ENCODE data around the gene VWA8. TPM values are rescaled to one million over a fixed set of nuclear protein-coding genes. Genes with fewer than 3 reads are reported as not detected.
"Not testable (repeated sequence)": the region's sequence is repeated elsewhere in the genome, so short reads cannot be mapped to it uniquely, and the experiment has no call there.

Gene VWA8
- total RNA-seq, 1 donor = 33.2 TPM

DNA sequence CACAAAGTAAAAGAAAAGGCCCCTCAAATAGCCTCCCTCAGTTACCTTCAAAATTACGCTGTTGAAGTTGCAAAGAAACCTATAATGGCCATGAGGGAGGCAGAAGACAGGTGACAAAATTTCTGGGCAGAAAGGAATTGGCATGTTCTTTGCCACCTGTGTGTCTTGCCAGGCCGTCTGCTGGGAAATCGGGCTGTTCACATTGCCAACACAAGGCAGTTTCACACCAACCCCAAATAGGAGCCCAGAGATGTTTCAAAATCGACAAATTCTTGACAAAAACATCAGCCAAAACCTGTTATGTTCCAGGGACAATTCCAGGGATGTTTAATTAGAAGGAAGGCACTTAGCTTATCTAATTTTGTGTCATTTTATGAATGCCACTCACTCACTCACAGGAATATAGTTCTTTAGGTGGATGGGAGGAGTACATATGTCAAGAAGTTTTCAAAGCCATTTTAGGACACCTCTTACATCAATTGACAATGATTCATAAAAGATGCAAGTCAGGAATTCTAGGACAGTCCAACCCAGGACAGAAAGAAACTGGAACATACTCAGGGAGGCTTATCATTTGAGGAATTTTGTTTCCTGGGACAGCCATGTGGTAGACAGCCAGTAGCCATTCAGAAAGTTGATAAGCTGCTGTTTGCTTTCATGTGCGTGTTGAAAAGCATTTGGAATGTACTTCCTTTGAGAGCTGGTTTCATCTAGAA is 339.0 kb downstream of the VWA8 start:
- TF ChIP-seq, protein P1, sequence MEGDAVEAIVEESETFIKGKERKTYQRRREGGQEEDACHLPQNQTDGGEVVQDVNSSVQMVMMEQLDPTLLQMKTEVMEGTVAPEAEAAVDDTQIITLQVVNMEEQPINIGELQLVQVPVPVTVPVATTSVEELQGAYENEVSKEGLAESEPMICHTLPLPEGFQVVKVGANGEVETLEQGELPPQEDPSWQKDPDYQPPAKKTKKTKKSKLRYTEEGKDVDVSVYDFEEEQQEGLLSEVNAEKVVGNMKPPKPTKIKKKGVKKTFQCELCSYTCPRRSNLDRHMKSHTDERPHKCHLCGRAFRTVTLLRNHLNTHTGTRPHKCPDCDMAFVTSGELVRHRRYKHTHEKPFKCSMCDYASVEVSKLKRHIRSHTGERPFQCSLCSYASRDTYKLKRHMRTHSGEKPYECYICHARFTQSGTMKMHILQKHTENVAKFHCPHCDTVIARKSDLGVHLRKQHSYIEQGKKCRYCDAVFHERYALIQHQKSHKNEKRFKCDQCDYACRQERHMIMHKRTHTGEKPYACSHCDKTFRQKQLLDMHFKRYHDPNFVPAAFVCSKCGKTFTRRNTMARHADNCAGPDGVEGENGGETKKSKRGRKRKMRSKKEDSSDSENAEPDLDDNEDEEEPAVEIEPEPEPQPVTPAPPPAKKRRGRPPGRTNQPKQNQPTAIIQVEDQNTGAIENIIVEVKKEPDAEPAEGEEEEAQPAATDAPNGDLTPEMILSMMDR (IDR thresholded peaks at IDR 0.05; ENCODE audit: insufficient read depth, low read depth, low read length) = no peak
- no peak overlapping the region for H3K4me3 ChIP-seq (ENCODE audit: low read depth, low read length)
- DNase-seq (ENCODE audit: low read depth) = peak; percentile 85

DNA sequence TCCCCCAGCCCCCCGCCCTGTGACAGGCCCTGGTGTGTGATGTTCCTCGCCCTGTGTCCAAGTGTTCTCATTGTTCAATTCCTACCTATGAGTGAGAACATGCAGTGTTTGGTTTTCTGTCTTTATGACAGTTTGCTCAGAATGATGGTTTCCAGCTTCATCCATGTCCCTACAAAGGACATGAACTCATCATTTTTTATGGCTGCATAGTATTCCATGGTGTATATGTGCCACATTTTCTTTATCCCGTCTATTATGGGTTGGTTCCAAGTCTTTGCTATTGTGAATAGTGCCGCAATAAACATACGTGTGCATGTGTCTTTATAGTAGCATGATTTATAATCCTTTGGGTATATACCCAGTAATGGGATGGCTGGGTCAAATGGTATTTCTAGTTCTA is 343.3 kb downstream of the VWA8 start:
- not testable (repeated sequence) for DNase-seq (ENCODE audit: low read depth); H3K4me3 ChIP-seq (ENCODE audit: low read depth, low read length)

DNA sequence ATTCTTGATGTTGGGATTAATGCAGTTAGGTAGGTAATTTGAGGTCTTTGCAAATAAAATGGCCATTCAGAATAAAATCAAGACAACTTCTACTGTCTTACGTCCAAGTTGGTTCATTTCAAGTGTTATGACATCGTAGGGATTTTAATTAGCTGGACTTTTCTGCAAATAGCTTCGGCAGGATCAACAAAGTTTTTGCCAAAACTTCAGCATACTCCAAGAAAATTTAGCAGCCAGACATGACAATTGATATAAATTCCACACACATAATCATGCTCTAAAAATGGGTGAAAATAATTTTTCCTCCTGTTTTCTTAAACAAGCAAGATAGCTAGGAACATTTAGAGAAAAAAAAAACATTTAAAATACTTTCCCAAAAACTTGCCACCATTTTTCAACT is 344.8 kb downstream of the VWA8 start:
- TF ChIP-seq, protein P1 (IDR thresholded peaks at IDR 0.05; ENCODE audit: insufficient read depth, low read depth, low read length) = no peak
- no peak overlapping the region for H3K4me3 ChIP-seq (ENCODE audit: low read depth, low read length)
- DNase-seq (ENCODE audit: low read depth) = no peak

DNA sequence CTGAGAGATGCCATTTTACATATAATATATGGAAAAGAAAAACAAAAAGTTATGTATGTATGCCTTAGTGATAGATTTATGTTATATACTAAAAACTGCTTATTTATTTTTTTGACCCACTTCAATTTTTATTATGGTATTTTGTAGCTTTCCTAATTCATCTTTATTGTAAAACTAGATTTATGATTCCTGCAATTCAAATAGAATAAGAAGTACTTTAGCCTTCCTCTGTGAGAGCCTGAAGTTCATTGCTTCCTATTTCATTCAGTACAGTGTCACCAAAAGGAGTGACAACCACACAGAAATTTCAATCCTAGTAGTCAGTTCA is 345.4 kb downstream of the VWA8 start:
- TF ChIP-seq, protein P1 (IDR thresholded peaks at IDR 0.05; ENCODE audit: insufficient read depth, low read depth, low read length) = no peak
- no peak for DNase-seq (ENCODE audit: low read depth)
- no peak overlapping the region for H3K4me3 ChIP-seq (ENCODE audit: low read depth, low read length)

DNA sequence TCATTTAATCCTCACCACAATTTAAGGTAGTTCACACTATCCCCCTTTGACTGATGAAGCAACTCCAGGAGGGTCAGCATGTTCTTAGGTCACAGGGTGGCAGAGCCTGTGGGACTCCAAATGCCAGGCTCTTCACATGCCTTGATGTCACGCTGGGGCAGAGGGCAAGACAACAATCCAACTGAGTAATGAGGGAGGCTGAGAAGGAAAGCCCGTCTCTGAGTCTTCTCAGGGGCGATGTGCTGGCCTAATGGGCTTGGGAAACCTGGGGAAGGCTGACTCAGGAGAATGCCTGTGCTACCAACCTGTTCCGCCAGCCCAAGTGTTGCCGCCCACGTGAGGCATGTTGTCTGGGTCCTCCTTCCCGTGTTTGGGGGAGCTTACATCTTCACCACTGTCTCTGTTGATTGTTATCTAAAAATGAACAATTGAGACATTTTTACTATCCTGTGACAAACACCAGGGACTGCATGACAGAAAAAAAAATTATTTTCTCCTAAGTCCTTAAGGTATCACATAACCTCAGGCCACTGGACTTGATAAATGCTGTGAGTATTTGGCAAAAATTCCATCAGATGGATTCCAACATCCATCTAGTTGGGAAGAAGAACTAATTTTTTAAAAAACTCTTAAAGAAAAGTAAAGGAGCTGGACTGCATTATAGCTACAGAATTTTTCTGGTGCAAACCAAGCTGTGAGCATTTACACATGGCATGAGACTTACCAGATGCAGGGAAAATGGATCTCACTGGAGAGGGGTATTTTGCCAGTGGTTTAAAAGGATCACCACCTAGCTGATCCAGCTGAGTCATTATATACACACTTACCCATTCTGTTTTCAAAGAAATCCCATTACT is 346.0 kb downstream of the VWA8 start:
- H3K4me3 ChIP-seq (ENCODE audit: low read depth, low read length) = no peak overlapping the region
- TF ChIP-seq, protein P1 (IDR thresholded peaks at IDR 0.05; ENCODE audit: insufficient read depth, low read depth, low read length) = no peak
- DNase-seq (ENCODE audit: low read depth) = peak; percentile 88

DNA sequence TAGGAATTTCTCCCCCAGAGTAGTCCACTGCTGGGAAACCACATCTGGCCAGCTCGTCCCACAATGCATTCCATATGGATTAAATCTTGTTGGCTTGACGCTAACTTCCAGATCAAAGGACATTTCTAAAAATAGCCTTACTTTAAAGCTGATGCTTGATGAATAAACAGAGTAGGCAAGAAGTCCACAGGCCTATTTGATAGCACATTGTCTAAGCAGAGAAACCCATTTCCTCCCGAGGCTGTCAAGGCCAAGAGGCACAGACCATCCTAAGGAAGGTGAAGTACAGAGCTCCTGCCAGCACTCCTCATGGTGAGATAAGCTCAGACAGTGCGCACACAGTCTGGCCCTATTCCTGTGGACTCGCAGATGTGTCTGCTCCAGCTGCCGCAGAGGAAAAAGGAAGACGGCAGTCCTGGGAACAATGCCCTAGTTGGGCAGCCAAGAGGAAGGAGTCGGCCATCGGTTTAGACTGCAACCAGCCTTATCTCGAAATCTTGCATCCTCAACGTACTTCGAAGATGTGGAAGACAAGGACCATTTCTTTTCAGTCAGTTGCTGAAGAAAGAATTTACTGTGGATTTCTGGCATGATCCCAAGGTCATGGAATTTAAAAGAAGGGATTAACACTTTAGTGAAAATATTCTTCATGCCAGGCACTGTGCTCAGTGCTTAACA is 346.8 kb downstream of the VWA8 start:
- TF ChIP-seq, protein P1 (IDR thresholded peaks at IDR 0.05; ENCODE audit: insufficient read depth, low read depth, low read length) = no peak
- peak; percentile 97 for DNase-seq (ENCODE audit: low read depth)
- no peak overlapping the region for H3K4me3 ChIP-seq (ENCODE audit: low read depth, low read length)

DNA sequence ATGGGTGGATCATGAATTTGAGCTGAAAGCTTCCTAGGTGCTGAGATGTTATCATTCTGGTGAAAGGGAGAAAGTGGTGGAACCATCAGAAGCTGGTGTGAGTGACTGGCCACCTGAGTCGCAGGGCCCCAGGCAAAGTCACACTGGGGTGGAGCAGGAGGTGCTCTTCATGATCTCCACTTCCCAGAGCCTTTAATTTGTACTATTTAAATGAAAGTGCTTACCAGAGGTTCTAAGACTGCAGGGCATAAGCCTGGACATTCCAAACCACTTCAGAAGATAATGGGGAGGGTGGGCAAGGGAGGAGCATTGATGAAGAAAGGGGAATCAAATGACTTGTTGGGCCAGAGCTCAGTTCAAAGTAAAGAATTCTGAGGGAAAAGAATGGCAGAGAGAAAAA is 347.4 kb downstream of the VWA8 start:
- no peak for DNase-seq (ENCODE audit: low read depth)
- TF ChIP-seq, protein P1 (IDR thresholded peaks at IDR 0.05; ENCODE audit: insufficient read depth, low read depth, low read length) = no peak
- H3K4me3 ChIP-seq (ENCODE audit: low read depth, low read length) = no peak overlapping the region
